GM10847 (cell line): Measurements from ENCODE around the gene AKAP17A.

Experiments used
- POLR2A ChIP-seq: IDR thresholded peaks from 2 replicates; pipeline ENCODE4 v1.6.1; 2011; ENCODE audit not compliant: insufficient read length; ENCODE audit errors: extremely low read depth

Gene AKAP17A

GRCh38 chrX:1597345-1598020, 6.1 kb downstream of the AKAP17A start:
- TF ChIP-seq POLR2A, result no peak

- TF ChIP-seq POLR2A, result no peak
Observed at GRCh38 chrX:1598021-1598875, 6.8 kb downstream of the AKAP17A start.

- TF ChIP-seq POLR2A, result no peak
Observed at GRCh38 chrX:1598876-1599790, 7.7 kb downstream of the AKAP17A start.

GRCh38 chrX:1599791-1600405, 8.5 kb downstream of the AKAP17A start:
- no peak for TF ChIP-seq POLR2A

DNA sequence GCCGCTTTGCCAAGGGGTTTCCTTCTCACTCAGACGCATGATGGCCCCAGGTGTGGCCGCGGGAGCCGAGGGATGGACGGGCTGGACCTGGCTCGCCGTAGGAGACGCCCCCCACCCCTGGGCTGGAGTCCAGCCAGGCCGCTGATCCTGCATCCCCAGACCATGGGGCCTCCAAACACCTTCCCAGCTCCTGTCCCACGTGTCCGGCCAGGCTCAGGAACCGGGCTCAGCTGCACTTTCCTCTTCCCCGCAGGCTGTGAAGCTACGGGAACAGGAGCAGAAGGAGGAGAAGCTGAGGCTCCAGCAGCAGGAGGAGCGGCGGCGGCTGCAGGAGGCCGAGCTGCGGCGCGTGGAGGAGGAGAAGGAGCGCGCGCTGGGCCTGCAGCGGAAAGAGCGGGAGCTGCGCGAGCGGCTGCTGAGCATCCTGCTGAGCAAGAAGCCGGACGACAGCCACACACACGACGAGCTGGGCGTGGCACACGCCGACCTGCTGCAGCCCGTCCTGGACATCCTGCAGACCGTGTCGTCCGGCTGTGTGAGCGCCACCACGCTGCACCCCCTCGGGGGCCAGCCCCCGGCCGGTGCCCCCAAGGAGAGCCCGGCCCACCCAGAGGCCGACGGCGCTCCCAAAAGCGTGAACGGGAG, 9.1 kb downstream of the AKAP17A start:
- TF ChIP-seq POLR2A, result no peak

DNA sequence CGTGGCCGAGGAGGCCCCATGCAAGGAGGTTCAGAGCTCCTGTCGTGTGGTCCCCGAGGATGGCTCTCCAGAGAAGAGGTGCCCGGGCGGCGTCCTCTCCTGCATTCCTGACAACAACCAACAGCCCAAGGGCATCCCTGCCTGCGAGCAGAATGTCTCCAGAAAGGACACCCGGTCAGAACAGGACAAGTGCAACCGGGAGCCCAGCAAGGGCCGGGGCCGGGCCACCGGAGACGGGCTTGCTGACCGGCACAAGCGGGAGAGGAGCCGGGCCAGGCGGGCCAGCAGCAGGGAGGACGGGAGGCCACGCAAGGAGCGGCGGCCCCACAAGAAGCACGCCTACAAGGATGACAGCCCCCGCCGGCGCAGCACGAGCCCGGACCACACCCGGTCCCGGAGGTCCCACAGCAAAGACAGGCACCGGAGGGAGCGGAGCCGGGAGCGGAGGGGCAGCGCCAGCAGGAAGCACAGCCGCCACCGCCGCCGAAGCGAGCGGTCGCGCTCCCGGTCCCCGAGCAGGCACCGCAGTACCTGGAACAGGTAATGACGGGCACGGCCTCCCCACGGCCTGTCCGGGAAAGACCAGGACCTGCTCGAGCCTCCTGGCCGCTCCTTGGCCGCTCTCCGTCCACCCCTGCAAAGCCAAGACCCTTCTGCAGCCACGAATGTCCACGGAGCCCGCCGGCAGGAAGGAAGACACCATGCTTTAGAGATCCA, 9.8 kb downstream of the AKAP17A start:
- no peak for TF ChIP-seq POLR2A

DNA sequence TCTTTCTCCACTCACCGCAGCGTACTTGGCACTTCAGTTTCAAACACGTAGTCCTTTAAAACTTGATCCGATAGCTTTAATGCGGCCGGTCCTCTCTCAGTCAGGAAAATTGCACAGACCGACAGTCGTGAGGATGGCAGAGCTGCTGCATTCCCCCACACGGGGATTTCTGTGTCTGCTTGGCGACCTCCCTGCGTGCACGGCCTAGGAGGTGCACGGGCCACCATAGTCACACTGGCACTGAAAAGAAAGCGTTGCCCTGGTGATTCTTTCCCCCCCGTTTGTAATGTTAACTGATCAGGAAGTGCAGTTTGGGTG, 10.3 kb downstream of the AKAP17A start:
- TF ChIP-seq POLR2A, result no peak

DNA sequence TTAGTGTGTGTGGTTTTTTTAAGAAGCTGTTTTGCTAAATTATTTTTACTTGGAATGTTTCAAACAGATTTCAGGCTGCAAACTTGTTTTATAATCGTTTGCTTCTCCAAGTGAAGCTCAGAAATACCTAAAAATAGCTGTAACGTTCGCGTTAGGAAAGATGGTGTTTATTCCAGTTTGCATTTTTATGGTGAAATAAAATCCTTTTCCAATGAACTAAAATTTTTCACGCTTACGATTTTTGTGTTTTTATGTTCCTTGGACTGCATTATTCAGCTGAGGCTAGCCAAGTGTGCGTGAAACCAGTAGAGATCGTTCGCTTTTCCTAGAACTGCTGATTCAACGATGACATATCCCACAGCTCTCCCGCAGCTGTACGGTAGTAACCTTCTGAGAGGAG, 10.9 kb downstream of the AKAP17A start:
- no peak for TF ChIP-seq POLR2A

- no peak for TF ChIP-seq POLR2A
Observed at GRCh38 chrX:1606496-1606895, 15.1 kb downstream of the AKAP17A start.

GRCh38 chrX:1609311-1609710, 17.9 kb downstream of the AKAP17A start:
- no peak for TF ChIP-seq POLR2A

DNA sequence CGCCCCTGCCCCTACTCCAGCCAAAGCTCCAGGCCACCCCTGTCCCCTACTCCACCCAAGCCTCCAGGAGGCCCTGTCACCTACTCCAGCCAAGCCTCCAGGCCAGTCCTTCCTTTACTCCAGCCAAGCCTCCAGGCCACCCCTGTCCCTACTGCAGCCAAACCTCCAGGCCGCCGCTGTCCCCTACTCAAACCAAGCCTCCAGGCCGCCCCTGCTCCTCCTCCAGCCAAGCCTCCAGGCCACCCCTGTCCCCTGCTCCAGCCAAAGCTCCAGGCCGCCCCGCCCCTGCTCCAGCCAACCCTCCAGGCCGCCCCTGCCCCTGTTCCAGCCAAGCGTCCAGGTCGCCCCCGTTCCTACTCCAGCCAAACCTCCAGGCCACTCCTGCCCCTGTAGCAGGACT, 18.4 kb downstream of the AKAP17A start:
- TF ChIP-seq POLR2A, result no peak

DNA sequence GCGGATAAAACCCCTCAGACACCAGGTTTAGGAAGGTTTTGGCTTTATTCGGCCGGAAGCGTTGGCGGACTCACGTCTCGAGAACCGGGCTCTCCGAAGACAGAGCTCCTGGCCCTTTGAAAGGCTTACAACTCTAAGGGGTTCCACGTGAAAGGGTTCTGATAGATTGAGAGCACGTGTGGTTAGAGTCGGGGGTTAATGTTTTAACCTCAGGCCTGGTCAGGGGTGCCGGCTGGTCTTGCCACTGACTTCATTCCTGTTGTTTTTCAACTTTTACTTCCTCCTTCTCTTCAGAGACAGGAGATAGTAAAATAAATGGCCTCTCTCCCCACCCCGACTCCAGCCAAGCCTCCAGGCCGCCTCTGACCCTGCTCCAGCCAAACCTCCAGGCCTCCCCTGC, 18.8 kb downstream of the AKAP17A start:
- no peak for TF ChIP-seq POLR2A

DNA sequence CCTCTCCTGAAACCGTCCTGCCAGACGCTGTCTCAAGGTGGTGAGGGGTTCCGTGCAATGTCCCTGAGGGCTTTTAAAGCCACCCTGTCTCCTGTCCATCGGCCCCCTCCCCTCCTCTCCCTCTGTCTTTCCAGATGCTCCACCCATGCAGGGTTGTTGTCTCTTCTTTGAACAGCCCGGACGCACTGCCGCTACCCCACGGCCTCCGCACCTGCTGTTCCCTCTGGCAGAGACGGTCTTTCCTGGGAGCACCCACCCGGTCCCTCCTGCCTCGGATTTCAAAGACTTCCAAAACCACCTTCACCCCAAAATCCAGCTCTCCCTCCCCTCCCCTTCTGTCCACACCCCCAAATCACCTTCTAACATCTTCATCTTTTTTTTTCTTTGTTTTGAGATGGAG, 19.3 kb downstream of the AKAP17A start:
- TF ChIP-seq POLR2A, result no peak

- no peak for TF ChIP-seq POLR2A
Observed at GRCh38 chrX:1612641-1613286, 21.4 kb downstream of the AKAP17A start.

DNA sequence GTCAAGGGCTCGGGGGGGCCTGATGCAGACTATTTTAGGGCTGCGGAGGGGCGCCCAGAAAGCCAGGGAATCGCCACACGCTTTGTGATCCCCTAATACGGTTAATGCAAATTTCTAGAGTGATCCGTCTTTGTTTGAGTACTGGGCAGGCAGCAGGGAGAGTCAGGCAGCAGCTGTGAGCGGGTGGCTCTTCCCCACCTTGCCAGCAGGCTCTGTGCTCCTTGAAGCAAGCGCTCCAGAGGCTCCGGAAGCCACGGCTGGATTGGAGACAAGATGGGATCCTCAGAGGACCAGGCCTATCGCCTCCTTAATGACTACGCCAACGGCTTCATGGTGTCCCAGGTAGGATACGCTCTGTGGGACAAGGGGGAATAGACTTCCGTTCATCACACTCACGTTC, 23.5 kb downstream of the AKAP17A start, which contains the start of gene ASMT:
TSS of gene ASMT (plus strand) at position 133 of the 400 bp plus-strand sequence. CDS start at position 274, 141 bp downstream.
- TF ChIP-seq POLR2A, result no peak
